NCI-H2227 (cell line): Measurements from ENCODE around the gene RETREG1.
"Not testable (repeated sequence)": the region's sequence is repeated elsewhere in the genome, so short reads cannot be mapped to it uniquely, and the experiment has no call there.

ENCODE experiments used
- DNase-seq: peaks from one replicate; lab custom pipeline; 2025; ENCODE audit not compliant: unreplicated experiment; lab: John Stamatoyannopoulos, UW

RETREG1 gene, protein sequence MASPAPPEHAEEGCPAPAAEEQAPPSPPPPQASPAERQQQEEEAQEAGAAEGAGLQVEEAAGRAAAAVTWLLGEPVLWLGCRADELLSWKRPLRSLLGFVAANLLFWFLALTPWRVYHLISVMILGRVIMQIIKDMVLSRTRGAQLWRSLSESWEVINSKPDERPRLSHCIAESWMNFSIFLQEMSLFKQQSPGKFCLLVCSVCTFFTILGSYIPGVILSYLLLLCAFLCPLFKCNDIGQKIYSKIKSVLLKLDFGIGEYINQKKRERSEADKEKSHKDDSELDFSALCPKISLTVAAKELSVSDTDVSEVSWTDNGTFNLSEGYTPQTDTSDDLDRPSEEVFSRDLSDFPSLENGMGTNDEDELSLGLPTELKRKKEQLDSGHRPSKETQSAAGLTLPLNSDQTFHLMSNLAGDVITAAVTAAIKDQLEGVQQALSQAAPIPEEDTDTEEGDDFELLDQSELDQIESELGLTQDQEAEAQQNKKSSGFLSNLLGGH

DNA sequence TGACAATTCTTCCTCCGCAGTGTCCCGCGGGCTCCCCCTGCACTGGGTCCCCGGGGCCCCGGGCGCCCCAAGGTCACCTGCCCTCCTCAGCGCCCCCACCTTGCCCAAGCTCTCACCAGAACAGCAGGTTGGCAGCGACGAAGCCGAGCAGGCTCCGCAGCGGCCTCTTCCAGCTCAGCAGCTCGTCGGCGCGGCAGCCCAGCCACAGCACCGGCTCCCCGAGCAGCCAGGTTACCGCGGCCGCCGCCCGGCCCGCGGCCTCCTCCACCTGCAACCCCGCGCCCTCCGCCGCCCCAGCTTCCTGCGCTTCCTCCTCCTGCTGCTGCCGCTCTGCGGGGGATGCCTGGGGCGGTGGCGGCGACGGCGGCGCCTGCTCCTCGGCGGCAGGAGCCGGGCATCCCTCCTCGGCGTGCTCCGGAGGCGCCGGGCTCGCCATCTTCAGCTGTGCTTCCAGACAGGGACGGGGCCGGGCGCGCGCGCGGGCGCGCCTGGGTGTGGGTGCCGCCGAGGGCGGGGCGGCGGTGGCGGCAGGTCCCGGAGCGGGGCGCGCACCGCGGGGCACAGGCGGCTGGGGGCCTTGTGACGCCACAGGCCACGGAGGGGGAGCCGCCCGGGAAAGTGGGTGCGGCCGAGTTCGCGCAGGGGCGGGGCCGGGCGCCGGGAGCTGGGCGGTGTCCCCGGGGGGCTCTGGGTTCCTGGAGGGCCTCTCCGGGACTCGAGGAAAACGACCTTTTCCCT lies at the start of gene RETREG1:
Gene RETREG1 (minus strand): TSS at position 462 of the 738 bp plus-strand sequence. CDS start 26 bp downstream, at position 436.
- peak; percentile 68 for DNase-seq

DNA sequence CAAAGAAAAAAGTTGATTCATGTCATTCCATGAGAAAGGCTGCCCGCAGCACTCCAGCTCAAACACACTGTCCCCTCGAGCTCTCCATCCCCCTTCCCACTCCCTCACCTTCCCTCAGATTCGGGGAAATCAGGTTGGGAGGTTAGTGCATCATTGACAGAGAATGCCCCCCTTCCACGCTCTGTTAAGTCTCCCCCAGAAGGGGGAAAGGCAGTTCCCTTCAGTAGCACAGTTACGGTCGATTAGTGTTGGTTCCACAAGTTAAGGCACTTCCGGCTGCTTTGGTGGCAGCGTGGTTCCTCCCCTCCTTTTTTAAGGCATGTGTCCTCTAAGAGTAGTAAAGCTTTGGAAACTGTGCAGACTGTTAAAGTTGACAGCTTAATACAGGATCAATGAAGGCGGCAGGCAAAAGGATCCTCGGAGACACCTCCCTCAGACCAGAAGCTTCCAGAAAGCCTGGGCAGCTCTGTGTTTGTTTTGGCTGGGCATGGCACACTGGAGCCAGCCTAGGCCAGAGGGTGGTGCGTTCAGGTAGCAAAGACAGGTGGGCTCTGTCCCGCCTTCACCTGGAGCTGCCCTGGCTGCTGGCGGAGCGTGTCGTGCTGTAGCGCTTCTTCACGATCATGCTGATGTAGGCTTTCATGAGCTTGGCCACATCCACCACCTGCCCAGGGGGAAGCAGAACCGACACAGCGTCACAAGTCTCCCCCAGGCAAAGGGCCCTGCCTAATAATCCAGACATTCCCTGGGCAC lies 49.5 kb upstream of the RETREG1 start:
- DNase-seq = no peak

DNA sequence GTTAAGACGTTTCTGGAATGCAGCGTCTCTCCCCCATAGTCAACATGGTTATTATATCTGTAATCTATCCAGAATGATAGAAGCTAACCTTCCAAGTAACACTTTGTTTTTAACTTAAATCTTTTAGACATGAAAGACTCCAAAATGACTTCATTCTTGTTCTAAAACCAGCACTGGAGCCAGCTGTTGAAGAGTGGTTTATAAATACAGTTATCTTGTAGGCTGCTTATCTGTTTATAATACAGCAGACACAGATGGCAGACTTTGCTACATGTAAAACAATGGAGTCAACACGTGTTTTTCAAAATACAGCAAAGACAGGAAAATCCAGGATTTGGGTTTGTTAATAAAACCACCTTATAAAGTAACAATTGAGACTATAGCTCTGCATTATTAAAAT lies 48.8 kb upstream of the RETREG1 start:
- DNase-seq = no peak

DNA sequence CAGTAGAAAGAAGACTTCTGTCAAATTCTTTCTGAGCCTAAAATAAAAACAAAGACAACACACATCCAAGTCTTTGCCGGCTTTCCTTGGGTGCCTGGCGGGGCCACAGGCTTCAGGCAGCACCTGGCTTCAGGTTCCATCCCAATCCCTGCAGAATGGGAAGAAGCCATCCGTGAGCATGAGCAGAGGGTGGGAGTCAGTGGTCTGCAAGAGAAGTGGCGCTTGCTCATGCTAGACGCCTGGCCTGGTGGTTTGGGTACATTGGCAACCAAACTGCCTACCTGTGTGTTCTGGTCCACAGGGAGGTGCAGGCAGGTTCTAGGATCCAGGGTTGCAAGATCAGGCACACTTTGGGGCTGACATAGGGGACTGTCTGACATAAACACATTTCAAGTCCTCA lies 47.6 kb upstream of the RETREG1 start:
- DNase-seq = no peak

DNA sequence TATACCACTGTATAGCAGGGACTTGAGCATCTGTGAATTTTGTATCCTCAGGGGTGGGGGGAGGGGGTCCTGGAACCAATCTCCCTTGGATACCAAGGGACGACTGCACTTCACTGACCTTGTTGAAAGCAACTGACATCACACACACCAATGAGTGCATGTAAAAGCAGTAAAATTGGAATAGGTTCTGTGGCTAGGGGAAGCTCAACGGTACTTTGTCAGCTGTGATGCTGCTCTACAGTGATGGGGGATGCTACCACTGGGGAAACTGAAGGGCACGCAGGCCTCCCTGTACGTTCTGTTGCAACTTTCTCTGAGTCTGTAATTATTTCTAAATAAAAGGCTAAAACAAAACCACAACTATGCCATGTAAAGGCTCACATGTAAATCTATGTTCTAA lies 47.0 kb upstream of the RETREG1 start:
- DNase-seq = no peak

DNA sequence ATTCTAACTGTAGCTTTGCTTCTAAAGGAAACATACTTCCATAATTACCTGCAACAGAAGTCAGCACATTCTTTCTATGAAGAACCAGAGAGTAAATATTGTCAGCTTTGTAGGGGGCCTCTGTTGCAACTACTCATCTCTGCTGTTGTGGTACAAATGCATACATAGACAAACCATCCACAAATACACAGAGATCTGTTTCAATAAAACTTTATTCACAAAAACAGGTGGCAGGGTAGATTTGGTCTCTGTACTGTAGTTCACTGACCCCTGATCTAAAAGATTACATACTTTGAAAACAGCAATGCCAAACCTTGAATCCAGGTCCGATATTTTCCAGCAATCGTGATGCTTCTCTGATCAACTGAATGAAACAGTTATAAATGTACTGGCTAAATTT lies 44.9 kb upstream of the RETREG1 start:
- no peak for DNase-seq

DNA sequence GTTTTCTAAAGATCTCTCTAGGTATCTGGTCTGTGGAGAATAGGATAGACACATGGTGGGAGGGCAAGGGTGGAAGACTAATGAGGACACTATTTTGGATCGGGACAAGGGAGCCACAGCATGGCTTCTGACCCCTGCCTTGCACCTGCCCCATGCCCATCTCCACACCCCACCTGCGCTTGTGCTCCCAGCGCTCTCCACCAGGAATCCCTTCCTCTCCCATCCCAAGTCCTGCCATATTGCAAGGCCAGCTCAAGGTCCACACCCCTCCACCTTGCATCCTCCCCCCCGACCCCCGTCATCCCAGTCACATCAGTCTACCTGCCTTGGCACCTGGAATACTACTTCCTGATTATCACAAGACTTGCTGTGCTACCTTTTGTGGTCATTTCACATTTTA lies 44.2 kb upstream of the RETREG1 start:
- DNase-seq = no peak

DNA sequence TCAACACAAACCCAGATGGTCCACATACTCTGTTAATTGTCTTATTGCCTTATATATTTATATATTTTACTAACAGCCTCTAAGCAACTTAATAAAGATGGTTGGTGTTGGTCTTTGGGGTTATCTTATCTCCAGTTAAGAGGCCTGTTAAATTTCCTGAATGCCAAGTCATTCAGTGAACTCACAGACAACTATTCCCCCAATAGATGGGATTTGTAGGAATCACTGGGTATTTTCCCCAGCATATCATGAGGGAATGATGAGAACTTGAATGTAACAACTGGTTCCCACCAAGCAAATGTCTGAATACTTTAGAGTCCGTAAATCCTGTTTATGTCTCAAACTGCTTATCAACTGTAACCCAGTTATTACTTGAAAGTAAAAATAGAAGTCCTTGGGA lies 42.7 kb upstream of the RETREG1 start:
- DNase-seq = no peak

DNA sequence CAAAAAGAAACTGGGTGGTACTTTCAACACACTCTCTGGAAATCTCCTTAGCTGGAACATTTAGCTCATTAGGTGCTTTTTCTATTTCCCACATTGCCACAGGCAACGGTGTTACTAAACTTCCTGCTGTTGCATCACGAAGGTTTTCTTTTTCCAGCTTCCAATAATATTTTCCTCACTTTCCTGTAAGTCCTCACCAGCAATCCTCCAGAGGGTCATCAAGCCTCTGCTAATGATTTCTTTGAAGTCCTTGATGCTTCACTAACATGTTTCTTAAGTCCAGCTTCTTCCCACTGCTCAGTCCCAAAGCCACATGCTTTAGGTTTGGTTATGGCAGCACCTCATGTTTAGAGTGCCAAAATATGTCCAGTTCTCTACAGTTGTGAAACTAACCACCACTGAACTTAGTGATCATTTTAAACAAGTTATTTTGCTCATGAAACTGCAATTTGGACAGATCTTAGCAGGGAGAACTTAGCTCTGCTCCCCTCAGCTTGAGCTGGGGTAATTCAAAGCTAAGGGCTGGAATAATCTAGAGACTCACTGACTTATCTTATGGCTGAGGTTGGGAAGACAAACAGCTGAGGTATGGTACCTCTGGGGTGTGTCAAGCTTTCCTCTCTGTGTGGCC lies 39.9 kb upstream of the RETREG1 start:
- DNase-seq = no peak

DNA sequence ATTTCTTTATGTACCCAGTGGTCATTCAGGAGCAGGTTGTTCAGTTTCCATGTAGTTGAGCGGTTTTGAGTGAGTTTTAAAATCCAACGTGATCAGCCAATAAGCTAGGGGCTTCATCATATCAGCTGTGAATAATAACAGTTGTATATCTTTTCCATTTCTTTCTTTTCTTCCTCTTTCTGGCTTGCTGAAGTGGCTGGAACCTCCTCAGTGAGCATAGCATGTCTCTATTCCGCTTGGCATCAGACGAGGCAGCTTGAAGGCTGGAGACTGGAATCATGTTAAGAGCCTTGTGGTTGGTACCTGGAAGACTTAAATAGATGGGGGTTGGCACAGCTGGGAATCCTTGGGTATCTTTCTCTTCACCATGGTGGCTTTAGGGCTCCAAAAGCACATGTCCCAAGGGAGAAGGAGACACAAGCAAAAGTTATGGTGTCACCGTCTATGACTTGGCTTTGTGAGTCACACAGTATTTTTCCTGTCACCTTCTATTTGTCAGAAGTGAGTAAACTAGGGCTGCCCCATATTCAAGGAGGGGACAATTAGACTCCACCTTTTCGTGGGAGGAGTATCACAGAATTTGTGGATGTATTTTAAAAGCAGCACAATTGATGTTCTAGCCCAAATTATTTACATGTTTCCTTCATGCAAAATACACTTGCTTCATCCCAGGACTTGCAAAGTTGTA lies 38.0 kb upstream of the RETREG1 start:
- no peak for DNase-seq

DNA sequence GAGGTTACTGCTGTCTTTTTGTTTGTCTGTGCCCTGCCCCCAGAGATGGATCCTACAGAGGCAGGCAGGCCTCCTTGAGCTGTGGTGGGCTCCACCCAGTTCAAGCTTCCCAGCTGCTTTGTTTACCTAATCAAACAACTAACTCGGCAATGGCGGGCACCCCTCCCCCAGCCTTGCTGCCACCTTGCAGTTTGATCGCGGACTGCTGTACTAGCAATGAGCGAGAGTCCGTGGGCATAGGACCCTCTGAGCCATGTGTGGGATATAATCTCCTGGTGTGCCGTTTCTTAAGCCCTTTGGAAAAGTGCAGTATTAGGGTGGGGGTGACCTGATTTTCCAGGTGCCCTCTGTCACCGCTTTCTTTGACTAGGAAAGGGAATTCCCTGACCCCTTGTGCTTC lies 31.9 kb upstream of the RETREG1 start:
- DNase-seq = not testable (repeated sequence)

DNA sequence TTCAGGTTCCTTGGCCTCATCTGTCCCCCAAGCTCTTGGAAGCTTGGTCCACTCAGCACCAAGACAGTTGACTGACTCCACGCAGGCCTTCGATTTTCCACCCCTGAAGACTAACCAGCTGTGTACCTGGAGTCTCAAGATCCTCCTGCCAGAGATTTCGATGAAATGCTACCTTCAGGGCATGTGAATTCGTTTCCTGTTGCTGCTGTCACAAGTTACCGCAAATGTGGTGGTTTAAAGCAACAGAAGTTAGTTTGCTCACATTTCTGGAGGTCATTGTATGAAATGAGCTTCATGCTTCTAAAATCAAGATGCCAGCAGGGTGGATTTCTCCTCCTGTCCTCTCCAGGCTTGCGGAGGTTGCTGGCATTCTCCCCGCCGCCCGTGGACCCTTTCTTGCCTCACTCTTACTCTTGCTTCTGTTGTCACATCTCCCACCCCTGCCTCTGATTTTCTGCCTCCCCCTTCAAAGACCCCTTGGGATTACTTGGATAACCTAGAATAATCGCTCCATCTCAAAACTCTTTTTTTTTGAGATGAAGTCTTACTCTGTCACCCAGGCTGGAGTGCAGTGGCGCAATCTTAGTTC lies 27.6 kb upstream of the RETREG1 start:
- DNase-seq = no peak

DNA sequence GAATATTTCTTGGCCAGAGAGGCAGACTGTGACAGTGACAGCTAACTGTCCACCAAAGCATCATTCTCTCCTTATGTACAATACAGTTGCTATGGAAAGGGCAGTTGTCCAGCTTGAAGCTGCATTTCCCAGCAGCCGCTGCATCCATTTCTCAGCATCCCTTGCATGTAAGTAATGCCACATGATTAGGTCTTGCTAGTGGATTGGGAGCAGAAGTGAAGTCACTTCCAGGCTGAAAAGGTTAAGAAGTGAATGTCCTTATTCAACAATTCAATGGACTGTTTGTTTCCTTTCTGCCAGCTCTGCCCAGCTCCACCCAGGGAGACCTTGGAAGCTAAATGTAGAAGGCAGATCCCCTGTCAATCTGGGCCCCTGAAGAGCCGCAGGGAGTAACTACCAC lies 26.1 kb upstream of the RETREG1 start:
- no peak for DNase-seq

DNA sequence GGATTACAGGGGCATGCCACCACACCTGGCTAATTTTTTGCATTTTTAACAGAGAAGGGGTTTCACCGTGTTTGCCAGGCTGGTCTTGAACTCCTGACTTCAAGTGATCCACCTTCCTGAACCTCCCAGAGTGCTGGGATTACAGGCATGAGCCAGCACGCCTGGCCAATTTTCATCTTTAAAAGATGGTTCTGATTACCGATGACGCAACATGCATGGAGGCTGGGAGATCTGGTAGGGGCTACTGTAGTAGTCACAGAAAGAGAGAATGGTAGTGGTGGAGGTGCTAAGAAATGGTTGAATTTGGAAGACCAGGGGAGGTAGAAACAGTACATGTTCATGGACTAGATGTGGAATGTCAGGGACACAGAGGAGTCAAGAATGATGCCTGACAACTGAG lies 22.4 kb upstream of the RETREG1 start:
- no peak for DNase-seq

DNA sequence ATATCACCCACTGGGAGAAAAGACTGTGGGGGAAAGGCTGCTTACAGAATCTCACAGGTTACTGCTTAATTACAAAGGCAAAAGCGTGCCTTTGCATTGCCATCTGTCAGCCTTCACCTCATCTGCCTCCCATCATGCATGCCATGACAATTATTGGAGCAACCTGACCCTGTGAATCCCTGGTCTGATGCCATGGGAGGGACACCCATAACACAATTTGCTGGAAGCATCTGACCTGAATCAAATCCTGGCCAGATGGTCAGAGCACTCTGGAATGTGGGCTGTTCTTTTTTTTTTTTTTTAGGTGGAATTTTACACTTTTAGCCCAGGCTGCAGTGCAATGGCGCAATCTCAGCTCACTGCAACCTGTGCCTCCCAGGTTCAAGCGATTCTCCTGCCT lies 11.6 kb upstream of the RETREG1 start:
- no peak for DNase-seq

DNA sequence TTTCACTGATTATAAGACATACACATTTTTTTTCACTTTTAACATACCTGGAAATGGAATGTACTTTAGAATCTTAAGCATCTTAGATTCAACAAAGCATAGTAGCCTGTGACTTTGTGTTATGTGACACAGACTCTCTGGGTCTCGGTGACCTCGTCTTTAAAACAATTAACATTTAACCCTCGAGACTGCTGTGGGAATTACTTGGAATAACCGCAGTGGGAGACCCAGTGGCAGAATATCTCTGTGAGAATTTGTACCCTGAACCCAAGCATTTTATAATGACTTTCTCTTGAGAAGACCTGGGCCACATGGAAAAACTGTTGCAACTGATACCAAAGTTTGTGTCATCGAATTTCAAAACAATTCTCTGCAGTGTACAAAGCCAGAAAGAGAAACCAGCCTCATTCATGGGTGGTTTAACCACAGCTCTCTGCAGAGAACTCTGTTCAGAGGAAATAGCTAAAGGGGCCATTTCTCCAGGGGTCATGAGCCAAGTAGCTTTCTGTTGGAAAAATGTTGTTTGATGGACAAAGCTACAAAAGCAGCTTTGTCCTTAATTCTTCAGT lies 10.0 kb upstream of the RETREG1 start:
- no peak for DNase-seq

DNA sequence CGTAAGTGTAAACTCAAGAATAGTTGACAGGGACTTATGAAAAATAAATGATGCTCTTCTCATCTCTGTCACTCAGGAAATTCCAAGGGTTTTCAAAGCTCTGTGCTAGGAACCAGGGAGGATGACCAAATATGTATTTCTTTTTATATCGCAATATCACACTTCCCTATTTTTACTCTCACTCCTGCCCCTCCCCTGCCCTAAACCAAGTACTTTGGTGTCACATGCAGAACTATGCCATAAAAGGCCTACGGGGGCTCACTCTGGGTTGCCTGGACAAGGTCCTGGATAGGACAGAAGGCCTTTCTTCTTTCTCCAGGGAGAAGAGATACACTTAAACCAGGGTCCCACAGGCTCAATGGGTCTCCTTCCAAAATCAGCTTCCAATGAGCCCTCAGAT lies 8.3 kb upstream of the RETREG1 start:
- DNase-seq = no peak

DNA sequence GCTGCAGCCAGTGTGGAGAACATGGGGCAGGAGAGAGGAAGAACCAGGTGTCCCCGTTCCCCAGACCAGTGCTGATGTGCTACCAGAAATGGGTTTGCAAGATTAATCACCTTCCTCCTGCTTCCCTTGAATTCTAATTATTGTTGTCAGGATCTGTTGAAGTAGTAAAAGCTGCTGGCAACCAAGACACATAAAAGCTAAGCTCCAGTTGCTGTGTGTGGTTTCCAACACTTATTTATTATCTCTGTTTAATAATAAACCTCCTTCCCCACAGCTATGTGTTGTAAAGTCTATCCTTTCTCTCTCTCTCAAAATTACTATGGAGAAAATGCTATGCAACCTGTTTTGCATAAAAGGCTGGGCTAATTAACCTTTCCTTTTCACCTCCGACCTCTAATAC lies 2.3 kb upstream of the RETREG1 start:
- no peak for DNase-seq

DNA sequence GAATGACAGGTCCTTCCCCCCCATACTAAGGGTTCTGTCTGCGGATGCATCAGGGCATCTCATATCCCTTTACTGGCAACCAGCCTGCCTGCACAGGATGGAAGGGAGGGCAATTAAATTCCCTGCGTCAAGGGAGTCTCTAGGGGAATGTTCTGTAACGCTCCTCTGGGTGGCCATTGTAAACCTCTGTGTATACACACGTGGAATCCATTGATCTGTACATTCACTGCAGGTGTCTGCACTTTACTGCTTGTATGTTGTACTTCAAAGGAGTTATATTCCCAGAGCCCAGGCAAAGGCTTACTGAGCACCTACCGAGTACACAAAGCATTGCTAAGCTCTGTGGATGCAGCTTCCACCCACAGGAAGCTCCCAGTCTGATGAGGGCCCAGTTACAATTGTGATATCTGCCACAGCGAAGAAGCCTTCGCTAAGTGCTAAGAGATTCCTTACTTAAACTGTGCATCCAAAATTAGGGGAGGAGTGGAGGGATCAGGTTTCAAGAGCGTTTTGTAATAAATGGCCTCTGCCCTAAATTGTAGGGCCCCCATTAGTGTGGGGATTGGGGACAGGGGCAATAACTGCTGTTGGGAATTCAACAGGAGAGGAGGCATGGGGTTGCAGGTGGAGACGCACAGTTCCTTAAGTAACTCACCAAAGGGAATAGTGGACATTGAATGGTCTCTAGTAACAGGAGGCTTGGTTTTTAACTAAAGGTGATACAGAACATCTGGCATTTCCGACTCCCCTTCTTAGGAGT lies 1.5 kb upstream of the RETREG1 start:
- peak; percentile 20 for DNase-seq
